ENCODE results near the gene VPS26A.
A peak's percentile ranks its signal among the peaks of the same experiment; 100 is the strongest.
"Not testable (repeated sequence)": the region's sequence is repeated elsewhere in the genome, so short reads cannot be mapped to it uniquely, and the experiment has no call there.

The VPS26A gene

DNA sequence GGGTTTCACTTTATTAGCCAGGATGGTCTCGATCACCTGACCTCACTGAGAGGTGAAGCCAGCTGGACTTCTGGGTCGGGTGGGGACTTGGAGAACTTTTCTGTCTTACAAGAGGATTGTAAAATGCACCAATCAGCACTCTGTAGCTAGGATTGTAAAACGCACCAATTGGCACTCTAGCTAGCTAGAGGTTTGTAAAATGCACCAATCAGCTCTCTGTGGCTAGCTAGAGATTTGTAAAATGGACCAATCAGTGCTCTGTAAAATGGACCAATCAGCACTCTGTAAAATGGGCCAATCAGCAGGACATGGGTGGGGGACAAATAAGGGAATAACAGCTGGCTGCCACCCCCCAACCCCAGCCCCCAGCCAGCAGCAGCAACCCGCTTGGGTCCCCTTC lies 51.3 kb downstream of the VPS26A start:
- DNase-seq (ENCODE audit: low read depth in 1 of 2, low spot score in 1 of 2): not testable (repeated sequence)

DNA sequence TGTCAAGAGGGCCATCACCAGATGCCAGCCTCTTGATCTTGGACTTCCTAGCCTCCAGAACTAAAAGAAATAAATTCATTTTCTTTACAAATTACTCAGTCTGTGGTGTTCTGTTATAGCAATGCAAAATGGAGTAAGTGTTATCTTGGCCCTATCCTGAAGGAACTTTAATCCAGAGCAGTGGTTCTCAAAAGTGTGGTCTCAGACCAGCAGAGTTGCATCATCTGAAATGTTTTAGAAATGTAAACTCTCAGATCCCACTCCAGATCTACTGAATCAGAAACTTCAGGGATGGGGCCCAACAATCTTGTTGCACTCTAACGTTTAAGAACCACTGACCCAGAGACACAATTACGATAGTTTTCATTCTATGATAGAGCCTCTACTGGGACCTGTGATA lies 52.8 kb downstream of the VPS26A start:
- DNase-seq (ENCODE audit: low read depth in 1 of 2, low spot score in 1 of 2): no peak

DNA sequence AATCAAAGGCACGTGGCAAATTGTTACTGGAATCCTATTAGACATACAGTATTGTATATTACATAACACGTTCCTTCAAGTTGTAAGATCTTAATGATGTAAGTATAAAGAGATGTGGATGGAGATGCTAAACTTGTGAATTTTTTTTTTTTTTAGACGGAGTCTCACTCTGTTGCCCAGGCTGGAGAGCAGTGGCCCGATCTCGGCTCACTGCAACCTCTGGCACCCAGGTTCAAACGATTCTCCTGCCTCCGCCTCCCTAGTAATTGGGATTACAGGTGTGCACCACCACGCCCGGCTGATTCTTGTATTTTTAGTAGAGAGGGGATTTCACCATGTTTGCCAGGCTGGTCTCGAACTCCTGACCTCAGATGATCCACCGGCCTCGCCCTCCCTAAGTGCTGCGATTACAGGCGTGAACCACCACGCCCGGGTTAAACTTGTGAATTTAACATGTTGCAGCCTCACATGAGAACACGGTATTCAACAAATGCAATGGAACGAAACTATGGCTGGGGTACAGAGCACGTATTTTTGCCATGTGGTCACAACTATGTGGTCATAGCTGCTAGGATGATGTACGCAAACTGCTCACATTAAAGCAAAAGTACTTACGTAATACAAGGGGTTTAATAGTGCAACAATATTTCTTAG lies 55.2 kb downstream of the VPS26A start:
- DNase-seq (ENCODE audit: low read depth in 1 of 2, low spot score in 1 of 2): peak; percentile 5 to 14

- peak; percentile 78 to 88 for DNase-seq (ENCODE audit: low read depth in 1 of 2, low spot score in 1 of 2)
Measured at GRCh38 chr10:69179743-69180524, 56.0 kb downstream of the VPS26A start, which contains the start of gene SUPV3L1. Gene SUPV3L1 (plus strand): TSS chr10:69180234. CDS start chr10:69180292, 58 bp downstream.

GRCh38 chr10:69180525-69181204 lies 56.7 kb downstream of the VPS26A start:
- peak; percentile 2 to 3 for DNase-seq (ENCODE audit: low read depth in 1 of 2, low spot score in 1 of 2)

GRCh38 chr10:69181433-69181832 lies 57.5 kb downstream of the VPS26A start:
- no peak for DNase-seq (ENCODE audit: low read depth in 1 of 2, low spot score in 1 of 2)

DNA sequence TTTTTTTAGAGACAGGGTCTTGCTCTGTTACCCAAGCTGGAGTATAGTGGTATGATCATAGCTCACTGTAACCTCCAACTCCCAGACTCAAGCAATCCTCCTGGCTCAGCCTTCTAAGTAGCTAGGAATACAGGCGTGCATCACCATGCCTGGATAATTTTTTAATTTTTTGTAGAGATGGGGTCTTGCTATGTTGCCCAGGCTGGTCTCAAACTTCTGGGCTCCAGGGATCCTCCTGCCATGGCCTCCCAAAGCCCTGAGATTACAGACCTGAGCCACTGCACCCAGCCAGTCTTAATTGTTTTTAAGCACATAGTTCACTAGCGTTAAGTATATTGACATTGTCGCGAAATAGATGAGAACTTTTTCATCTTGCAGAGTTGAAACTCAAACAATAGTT lies 58.0 kb downstream of the VPS26A start:
- no peak for DNase-seq (ENCODE audit: low read depth in 1 of 2, low spot score in 1 of 2)

DNA sequence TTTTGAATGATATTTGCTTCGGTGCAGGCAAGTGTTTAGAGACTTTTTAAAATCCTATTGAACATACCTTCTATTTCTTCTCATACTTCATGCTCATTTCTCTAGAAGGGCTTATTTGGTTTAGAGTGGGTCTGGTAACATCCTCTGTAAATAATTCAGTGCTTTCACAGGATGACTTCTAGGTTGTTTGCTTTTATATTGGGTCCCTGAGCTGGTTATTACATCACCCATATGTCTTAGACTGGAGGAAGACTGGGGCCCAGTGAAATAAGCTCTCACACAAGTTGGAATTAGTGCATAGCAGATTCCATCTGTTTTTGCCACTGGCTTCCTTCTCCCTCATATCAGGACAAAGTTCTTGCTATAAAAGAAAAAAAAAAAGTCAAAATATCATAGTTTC lies 62.5 kb downstream of the VPS26A start:
- DNase-seq (ENCODE audit: low read depth in 1 of 2, low spot score in 1 of 2): no peak

- no peak for DNase-seq (ENCODE audit: low read depth in 1 of 2, low spot score in 1 of 2)
Measured at GRCh38 chr10:69201045-69201444, 77.1 kb downstream of the VPS26A start.

GRCh38 chr10:69202332-69202731 lies 78.4 kb downstream of the VPS26A start:
- DNase-seq (ENCODE audit: low read depth in 1 of 2, low spot score in 1 of 2): no peak

DNA sequence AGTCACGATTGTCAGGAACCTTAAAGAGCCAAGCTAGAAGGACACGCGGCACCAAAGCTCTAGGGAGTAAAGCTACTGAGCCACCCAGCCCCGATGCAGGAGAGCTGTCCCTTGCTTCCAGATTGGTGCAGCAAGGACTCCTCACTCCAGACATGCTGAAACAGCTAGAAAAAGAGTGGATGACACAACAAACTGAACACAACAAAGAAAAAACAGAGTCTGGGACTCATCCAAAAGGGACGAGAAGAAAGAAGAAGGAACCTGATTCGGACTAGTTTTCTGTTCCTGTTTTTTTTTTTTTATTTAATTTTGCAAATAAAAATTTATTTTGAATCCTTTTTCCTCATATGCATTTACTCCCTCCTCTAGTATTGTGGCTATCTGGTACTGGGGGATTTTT lies 84.8 kb downstream of the VPS26A start:
- no peak for DNase-seq (ENCODE audit: low read depth in 1 of 2, low spot score in 1 of 2)

DNA sequence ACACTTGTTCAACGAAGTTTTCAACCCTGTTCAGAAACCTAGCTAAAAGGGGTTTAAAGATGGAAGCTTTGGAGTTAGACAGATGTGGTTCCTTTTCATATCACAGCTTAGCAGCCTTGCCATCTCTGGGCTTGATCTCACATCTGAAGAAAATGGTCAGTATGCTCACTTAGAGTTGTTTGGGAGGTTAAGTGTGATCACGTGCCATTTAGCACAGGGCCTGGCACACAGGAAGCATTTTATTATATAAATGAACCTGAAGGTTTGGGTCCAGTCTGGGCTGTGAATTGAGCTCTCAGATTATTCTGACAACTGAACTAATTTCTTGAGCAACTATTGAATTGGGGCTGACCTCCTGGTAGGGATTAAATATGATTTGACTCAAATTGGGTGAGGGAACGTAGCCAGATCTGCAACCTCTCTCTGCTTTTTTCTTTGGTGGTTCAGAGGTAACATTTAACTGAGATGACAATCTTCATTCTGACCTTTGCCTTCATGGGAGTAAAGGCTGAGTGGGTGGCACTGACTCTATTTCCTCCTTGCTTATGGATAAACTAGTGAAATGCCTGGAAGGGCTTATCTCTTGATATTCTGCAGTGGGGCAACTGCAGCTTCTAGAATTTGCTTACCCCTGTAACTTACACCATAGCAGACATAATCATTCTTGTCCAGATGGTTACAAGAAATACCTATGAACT lies 86.0 kb downstream of the VPS26A start:
- no peak for DNase-seq (ENCODE audit: low read depth in 1 of 2, low spot score in 1 of 2)

DNA sequence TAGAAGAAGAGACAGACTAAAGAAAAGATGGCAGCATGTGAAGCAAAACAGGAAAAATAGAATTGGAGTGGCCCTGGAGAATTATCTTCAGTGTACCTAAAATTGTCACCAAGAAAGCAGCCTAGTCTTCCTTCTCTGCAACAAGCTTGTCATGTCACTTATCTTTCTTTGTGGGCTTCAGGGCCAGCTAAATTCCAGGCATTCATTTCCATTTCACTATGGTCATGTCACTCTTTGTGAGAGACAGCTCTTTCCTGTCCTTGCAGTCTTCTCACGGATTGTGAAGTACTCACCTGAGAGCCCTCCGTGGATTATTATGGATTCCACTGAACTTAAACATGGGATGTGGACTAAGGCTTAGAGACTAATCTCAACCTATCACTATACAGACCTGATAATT lies 87.1 kb downstream of the VPS26A start:
- DNase-seq (ENCODE audit: low read depth in 1 of 2, low spot score in 1 of 2): no peak

- no peak for DNase-seq (ENCODE audit: low read depth in 1 of 2, low spot score in 1 of 2)
Measured at GRCh38 chr10:69211524-69211923, 87.5 kb downstream of the VPS26A start.

- DNase-seq (ENCODE audit: low read depth in 1 of 2, low spot score in 1 of 2): no peak
Measured at GRCh38 chr10:69213591-69214311, 89.8 kb downstream of the VPS26A start.

GRCh38 chr10:69214666-69215131 lies 90.7 kb downstream of the VPS26A start:
- DNase-seq (ENCODE audit: low read depth in 1 of 2, low spot score in 1 of 2): no peak

DNA sequence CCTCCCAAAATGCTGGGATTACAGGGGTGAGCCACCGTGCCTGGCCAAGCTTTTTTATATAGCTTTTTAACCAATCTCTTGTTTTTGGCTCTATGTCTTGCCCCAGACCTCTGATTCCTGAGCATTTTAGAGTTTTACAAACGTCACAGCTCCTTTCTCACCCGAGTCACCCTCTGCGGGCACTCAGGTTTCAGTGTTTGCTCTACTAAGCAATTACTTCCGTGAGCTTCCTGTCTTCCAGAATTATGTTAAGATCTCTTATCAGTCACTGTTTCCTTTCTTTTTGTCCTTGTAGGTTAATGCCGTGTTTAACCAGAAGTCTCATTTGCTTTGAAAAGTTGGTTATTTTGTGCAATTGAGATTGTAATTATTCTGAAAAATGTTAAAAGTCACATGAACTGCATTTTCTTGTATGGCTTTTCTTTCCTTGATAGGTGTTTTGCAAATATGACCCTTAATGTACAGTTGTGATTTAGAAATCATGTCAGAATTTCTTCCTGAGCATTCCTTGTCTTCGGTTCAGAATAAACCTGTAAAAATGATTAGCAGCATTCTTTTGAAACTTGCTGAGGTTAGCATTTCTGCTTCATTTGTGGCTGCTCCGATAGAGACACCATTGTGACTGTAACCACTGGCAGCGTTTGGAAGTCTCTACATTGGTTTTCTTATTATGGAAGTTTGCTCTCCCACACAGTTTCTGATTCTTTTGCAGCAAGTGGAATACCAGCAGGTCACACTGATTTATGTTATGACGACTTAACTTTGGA lies 91.6 kb downstream of the VPS26A start:
- DNase-seq (ENCODE audit: low read depth in 1 of 2, low spot score in 1 of 2): no peak

DNA sequence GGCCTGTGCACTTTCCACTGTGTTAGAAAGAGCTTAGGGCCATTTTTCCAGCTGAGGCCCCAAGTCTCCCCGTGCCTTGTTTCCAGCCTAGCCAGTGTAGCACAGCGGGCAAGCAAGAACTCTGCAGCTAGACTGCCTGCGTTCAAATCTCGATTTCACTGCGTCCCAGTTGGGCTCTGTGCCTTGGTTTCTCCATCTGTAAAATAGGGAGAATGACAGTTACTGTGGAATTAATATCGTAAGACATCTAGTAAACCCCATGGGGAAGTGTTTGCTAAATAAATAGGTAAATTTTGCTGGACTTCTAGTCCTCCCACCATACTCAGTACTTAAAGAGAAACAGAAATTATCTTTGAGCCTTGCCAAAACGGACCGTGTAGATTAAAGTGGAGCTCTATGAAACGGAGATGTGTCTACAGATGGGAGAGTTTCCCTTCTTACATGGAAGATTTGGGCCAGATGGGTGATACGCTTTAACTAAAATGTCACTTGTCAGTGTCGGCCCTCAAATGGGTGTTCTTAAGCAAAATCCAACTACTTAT lies 92.7 kb downstream of the VPS26A start:
- DNase-seq (ENCODE audit: low read depth in 1 of 2, low spot score in 1 of 2): no peak

DNA sequence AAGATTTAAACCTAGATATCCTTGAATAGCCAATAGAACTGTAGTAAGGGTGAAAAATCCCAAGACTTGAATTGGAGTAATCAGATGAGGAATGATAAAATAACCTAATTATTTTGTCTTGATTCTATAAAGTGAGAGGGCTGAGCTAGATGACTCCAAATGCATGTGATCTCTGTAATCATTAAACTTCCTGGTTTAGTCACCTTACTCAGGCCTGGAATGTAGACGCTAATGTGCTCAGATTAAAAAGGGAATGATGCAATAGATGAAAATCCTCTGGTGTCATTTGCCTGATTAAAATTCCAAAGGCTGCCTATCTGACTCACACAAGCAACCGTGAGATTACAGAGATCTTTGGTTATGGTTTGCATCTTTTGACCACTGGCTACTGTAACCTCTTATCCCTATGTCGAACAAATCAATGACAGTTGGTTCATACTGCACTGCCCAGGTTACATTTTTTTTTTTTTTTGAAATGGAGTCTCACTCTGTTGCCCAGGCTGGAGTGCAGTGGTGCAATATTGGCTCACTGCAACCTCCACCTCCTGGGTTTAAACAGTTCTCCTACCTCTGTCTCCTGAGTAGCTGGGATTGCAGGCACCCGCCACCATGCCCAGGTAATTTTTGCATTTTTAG lies 93.3 kb downstream of the VPS26A start:
- no peak for DNase-seq (ENCODE audit: low read depth in 1 of 2, low spot score in 1 of 2)

Measured in activated CD4-positive, alpha-beta T cell treated with anti-CD3 and anti-CD28 coated beads, Interleukin-2, amount 50 U/mL, for 24 hours (primary cell).